ENCODE results near the gene PCGF2.
"Not testable (repeated sequence)": the region's sequence is repeated elsewhere in the genome, so short reads cannot be mapped to it uniquely, and the experiment has no call there.

PCGF2 gene

DNA sequence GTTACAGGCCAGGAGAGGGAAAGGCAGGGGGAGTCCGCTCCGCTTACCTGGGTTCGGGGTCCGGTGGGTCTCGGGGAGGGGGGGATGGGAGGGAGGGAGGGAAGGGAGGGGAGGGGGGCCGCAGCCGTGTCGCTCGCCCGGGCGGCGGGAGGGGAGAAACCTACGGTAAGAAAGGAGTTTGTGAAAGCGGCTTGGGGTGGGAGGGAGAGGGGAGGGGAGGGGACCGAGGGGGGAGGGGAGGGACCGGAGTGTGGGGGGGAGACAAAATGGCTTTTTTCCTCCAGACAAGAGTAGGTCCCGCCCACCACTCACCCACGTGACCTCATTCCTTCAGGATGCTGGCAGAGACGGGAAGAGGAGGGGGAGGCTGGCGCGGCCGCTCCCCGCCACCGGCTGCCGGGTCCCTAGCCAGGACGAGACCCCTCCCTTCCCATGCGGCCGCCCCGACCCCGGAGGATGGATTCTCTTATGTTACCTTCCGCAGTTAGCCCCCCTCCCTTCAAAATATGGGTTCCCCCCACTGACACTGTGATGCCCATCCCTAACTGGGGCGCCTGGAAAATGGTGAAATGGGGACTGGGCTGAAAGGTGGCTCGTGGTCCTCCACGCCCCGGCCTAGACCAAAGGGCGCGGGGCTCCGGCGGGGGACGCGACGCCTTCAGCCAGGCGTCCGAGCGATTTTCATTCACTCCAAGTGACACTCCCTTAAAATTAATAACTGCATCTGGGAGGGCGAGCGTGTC is at the start of gene PCGF2:
TSS of gene PCGF2 (minus strand) at position 188 of the 743 bp plus-strand sequence. CDS start 7,934 bp downstream, outside the sequence.
- DNase-seq (ENCODE audit: low read depth in 2 of 2), result no peak

DNA sequence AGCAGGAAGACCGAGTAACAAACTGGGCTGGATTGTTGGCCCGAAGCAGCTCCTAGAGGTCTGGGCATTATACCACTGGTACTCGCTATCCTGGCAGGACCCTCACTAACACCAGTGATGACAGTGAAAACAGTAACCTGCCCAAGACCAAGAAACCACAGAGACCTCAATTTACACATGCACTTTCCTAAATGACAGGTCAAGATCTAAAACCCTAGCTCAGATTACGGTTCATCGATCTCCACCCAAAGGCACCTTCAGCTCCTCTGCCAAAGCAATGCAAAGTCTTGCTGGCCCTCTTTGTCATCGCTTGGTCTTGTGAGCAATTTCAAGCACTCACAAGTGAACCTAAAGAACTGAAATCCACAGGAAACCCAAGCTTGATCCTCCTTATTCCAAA is 49.7 kb upstream of the PCGF2 start:
- no peak for DNase-seq (ENCODE audit: low read depth in 2 of 2)

DNA sequence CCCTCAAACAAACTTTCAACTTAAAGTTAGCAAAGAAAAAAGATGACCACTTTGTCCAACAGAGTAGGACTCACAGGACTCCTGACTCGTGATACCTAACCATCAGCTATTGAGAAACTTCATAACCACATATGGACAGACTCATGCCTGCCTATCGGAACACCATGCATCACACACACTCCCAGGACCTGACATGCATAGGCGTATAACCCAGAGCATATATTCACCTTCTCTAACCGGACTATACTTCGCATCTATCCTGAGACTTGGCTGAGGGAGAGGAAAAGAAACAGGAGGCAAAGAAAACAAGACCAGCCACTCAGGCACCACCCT is 49.0 kb upstream of the PCGF2 start:
- no peak for DNase-seq (ENCODE audit: low read depth in 2 of 2)

DNA sequence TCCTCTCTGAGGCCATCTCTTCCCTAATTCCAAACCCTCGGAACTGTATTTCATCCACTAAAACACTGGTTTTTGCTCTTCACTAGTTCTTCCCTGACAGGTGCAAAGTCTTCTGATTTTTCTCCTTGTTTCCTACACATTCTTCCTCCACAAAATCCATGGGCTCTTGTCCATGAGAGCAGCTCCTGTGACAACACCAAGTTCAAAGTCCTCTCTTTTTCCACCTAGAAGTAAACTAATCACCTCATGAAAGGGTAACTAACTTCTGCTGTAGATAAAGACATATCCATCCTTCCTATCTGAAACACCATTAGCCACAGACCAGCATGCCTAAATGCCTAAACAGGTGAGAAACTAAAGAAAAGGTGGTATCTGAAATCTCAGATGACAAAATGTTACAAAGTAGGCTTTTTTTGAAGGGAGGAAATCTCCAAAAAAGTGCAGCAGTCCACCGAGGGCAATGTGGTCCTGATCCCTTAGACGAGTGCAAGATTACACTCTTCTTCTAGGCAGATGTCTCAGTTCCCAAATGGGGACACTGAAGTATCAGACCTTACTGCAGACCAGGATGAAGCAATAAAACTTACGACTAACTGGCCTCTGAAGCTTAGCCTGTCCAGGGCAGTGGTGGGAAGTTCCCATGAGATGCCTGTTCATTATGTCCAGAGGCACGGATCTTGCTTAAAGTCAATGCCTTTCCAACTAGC is 48.5 kb upstream of the PCGF2 start:
- no peak for DNase-seq (ENCODE audit: low read depth in 2 of 2)

DNA sequence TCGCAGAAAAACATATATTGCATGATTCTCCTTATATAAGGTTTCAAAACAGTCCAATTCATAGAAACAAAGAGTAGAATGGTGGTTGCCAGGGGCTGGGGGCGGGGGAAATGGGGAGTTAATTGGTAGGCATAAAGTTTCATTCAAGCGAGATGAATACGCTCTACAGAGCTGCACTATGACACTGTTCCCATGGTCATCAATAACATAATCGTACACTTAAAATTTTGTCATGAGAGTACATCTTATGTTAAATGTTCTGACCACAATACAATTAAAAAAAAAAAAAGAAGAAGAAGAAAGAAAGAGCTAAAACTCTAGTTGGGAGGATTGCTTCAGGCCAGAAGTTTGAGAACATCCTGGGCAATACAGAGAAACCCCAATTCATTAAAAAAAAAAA is 46.1 kb upstream of the PCGF2 start:
- DNase-seq (ENCODE audit: low read depth in 2 of 2), result no peak

DNA sequence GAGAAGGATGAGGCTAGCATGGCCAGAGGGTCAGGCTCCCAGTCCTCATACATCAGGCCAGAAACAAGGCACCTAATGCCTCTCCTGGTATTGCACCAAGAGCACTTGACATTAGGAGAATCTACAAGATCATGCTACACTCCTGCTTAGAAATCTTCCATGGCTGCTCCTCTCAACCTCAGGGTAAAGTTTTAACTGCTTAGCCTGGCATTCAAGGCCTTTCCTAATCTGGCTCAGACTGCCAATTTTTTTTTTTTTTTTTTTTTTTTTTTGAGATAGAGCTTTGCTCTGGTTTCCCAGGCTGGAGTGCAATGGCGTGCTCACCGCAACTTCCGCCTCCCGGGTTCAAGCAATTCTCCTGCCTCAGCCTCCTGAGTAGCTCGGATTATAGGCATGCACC is 43.0 kb upstream of the PCGF2 start:
- DNase-seq (ENCODE audit: low read depth in 2 of 2), result no peak

DNA sequence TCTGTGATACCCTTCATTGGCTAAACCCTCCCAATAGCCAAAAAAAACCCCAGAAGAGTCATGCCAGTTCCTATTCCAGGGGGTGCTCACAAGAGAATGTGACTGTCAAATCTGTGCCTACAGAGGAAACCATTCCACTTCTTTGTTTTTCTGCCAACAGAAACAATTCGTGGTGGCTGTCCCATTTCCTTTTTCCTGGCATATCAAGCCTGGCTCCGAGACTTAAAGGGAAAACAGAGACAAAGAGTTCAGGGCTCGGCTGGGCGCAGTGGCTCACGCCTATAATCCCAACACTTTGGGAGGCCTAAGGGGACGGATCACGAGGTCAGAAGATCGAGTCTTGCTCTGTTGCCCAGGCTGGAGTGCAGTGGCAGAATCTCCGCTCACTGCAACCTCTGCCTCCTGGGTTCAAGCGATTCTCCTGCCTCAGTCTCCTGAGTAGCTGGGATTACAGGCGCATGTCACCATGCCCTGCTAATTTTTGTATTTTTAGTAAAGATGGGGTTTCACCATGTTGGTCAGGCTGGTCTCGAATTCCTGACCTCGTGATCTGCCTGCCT is 42.1 kb upstream of the PCGF2 start:
- not testable (repeated sequence) for DNase-seq (ENCODE audit: low read depth in 2 of 2)

DNA sequence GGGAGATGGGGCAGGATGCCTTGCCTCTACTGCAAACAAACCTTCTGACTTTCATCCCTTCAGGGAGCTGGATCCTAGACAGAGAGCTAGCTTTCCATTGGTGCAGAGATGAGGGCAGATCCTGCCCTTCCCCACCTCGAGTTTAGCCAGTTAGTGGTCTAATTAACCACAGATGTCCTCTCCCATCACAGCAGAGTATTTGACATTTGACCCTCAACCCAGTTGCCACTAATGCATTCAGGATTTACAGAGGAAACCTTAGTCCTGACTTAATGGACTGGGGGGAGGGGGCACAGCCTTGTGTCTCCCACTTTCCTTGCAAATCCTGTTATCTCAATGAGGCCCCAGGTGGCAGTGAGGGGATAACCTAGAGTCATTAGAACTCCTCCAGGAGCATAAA is 41.0 kb upstream of the PCGF2 start:
- DNase-seq (ENCODE audit: low read depth in 2 of 2), result no peak

DNA sequence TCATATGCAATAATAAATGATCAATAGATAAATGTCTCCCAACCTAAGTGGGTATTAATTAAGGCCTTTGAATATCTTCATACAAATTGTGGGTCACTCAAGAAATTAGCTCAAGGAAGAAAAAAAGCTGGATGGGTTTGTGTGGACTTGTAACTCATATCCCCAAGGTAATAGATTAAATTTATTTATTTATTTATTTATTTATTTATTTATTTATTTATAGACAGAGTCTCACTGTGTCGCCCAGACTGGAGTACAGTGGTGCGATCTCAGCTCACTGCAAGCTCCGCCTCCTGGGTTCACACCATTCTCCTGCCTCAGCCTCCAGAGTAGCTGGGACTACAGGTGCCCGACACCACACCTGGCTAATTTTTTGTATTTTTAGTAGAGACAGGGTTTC is 39.9 kb upstream of the PCGF2 start:
- DNase-seq (ENCODE audit: low read depth in 2 of 2), result not testable (repeated sequence)

DNA sequence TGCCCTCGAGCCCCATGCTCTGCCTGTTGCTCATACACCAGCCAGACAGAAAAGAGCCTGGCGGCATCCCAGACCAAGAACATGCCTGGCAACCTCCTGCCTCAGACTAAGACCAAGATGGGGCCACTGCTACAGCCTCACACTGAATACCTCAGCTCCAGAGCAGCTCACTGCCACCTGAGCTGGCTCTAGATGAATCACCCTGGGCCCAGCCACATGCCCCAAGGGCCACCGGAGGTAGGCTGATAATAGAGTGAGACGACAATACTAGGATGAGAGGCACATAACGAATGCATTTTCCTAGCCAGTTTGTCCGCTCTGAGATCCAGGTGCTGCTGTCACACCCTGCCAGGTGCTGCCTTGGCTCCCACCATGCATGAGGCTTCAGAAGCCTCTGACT is 38.2 kb upstream of the PCGF2 start:
- DNase-seq (ENCODE audit: low read depth in 2 of 2), result no peak

DNA sequence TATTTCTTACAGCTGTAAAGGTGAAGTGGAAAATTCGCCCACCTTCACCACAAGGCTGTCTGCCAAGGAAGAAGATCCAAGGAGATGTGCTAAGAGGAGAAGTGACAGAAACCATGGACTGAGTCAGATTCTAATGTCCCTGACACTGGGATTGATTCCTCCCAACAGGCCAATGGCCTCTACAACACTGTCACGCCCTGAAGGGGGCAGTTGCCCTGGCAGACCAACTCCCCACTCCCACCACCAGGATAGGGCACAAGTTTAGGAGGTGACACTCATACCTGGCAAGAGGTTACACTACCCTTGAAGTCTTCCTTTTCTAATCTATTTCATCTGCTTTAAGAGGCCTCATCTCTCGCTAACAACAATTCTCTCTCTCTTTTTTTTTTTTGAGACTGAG is 35.1 kb upstream of the PCGF2 start:
- DNase-seq (ENCODE audit: low read depth in 2 of 2), result no peak

DNA sequence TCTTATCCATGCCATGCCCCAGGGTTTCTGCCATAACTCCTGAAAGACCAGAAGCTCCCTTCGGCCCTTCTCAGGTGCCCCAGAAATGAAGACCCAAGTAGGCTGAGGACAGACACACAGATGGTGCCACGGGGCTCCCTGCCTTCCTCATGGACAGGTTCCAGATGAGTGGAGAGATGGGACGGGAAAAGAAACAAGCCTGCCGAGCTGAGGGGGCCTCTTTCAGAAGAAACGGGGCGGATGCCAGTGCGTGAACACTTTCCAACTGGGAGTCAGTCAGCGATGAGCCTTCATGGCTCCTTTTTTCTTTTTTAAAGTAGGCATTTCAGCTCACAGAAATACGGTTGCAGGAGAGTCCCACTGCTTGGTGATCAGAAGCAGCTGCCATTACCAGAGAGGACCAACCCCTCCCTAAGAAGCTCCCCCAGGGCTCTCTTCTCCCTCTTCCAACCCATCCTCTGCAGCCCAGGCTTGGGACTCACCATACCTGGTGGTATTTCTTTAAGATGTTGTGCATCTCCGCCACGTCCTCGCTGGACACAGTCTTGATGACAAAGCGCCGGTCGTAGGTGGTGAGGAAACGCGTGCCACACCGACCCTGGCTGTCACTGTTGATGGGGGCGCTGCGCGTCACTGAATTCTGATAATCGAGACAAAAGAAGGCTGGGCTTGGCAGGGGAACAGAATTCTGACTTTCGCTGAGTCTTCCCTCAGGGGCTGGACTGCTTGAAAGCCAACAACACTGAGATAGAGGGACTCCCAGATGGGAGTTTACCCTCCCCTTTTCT is 32.0 kb upstream of the PCGF2 start:
- no peak for DNase-seq (ENCODE audit: low read depth in 2 of 2)

DNA sequence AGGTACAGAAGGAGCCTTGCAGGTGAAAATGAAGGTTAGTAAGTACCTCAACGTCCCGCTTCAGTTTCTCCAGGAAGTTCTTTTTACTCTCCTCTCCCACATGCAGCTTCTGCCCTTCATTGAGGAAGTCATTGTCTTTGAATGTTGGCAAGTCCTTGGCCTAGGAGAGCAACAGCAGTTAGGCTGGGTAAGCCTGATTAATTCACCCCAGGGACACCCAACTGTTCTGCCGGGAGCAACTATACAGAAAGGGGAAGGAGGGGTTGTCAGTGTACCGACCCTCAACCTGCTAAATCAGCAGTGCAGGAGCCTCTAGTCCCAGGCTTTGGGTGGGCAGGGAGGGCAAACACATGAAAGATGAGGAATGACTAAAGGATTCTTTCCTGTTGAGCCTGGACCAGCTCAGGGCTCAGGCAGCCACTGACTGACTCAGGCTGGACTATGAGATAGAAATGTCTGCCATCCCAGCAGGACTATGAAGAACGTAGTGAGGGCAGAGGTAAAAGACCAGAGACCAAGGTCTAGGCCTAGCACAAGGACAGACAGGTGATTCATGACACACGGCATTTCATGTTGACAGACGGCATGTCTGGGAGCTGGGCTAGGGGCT is 29.6 kb upstream of the PCGF2 start:
- no peak for DNase-seq (ENCODE audit: low read depth in 2 of 2)

DNA sequence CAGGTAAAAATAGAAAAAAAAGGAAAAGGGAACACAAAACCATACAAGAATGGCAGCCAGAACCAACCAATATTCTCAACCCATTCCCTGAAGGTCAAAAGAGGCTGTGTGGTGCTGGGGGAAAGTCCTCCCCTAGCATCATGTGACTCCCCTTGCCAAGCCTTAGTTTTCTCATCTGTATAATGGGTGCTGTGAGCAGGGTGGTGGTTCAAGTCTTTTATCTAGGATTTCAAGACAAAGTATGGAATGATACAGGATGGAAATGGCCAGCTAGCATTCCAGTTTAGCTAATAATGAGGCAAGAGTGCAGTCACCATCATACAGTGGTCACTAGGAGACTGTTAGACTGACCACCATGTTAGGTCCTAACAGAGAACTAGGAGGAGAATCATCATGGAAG is 25.1 kb upstream of the PCGF2 start:
- no peak for DNase-seq (ENCODE audit: low read depth in 2 of 2)

DNA sequence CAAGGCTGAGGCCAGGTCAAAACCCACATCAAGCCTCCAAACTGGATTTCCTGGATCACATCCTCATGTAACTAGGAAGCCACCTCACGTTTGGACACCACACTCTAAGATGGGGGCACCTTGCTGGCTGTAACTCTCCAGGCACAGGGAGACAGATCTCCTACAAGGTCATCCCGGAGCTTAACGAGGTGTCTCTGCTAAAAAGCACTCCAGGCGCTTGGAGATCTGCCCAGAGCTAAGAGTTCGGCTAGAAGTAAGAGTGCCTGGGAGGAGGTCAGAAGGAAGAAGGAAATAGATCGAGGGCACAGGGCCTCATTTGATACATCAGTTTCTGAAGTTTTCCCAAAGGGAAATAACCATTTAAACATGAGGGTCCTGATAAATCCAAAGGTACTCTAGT is 20.3 kb upstream of the PCGF2 start:
- no peak for DNase-seq (ENCODE audit: low read depth in 2 of 2)

DNA sequence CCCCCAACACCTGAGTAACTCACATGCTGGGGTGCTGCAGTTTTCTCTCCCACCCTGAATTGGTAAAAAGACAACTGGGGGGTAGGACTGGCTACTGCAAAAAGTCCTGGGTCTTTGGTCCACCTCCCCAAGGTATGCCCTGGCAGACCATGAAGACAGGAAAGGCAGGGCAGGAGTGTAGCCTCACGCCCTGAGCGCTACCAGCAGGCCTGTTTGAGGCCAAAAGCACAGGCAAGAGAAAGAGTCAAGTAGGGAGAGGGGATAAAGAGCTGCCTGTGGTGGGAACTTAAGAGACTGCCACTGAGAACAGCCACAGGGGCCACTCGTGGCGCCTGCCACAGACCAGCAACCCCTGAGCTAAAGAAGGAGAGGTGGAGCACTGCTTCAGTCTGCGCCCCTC is 18.2 kb upstream of the PCGF2 start:
- no peak for DNase-seq (ENCODE audit: low read depth in 2 of 2)

DNA sequence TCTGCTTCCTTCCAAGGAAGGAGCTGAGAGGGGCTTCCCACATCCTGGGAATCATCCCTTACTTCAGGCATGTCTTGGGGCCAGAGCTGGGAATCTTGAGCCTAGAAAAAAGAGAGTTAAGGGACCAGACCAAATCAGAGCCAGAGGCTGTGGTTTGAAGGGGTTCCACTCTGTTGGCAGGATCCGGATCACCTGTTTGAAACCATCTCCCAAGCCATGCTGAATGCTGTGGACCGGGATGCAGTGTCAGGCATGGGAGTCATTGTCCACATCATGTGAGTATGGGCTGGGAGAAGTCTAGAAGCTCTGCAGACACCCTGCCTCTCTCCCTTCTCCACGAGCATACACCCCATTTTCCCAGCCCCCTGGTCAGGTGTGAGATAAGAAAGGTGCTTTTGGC is 14.1 kb upstream of the PCGF2 start:
- DNase-seq (ENCODE audit: low read depth in 2 of 2), result no peak

DNA sequence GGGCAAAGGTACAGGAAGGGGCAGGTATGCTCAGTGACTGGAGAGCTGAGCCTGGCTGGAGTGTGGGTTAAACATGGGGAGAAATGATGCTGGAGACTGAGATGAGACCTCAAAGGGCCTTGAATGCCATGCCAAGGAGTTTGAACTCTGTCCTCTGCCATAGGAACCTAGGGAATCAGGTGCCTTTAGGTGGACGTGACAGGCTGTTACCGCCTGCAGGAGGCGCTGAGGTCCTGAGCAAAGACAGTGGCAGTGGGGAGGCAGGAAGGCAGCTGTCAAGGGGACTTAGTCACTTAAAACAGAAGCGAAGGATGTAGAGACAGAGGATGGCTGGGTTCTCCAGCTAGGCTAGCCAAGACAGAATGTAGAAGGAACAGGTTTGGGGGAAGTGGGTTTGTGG is 13.5 kb upstream of the PCGF2 start:
- no peak for DNase-seq (ENCODE audit: low read depth in 2 of 2)

DNA sequence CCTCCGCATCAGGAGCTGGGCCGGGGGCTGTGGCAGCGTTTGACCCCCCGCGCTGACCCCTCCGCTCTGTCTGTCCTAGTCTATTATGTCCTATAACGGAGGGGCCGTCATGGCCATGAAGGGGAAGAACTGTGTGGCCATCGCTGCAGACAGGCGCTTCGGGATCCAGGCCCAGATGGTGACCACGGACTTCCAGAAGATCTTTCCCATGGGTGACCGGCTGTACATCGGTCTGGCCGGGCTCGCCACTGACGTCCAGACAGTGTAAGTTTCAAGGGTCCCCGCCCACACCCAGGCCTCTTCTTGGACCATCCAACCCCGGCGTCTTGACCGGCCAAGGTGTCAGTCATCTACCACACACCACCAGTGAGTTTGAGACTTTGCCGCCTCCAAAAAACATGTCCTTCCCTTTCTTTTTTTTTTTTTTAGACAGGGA is 5.0 kb upstream of the PCGF2 start:
- no peak for DNase-seq (ENCODE audit: low read depth in 2 of 2)

DNA sequence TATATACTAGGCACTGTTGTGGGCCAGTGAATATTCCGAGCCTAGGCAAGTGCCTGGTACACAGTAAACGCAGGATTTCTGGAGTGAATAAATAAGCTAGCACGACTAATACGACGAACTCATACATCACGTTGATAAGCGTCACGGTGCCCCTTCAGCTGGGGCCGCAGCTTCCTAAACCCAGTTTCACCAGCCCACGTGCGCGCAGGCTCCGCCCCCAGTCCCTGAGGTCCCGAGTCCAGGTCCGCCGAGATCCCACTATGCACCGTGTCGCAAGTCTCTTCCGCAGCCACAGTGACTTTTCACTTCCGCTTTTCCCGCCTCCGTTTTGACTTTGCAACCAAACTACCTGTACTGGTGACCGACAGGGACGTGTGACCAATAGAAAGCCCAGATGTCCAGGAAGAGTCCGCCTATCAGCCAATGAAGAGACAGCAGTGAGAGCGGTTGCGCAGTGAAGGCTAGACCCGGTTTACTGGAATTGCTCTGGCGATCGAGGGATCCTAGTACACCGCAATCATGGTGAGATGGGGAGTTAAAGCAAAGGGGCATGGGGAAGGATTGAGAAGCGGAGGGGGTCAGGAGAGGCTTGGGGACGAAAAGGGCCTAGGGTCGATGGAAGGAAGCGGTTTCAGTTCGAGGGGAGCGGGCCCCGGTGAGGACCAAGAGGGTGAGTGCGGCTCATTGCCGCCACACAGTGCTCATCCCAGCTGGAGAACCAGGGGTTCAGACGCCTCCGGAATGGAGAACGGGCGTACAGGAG is 4.4 kb upstream of the PCGF2 start, which contains the start of gene PSMB3:
TSS of gene PSMB3 (plus strand) at position 434 of the 763 bp plus-strand sequence. CDS start at position 520, 86 bp downstream.
- DNase-seq (ENCODE audit: low read depth in 2 of 2), result peak; percentile 84 to 89

DNA sequence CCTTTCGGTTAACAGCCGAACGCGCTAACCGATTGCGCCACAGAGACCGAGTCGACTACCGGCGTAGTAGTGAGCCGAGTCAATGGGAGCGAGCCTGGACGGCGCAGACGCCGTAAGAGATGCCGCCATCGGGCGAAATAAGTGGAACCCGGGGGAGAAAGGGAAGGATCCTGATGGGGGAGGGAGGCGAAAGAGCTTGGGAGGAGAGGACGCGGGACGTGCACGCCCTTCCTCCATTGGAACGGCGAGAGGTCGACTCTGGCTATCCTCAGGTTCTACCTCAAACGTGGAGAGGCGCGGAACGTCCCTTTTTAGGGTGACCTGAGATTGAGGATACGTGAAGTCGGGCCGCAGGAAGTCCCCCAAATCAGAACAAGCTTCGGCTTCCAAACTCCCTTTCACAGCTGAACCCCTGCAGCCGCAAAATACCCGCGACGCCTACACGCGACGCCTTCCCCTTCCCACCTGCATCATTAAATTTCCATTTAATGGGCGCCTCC is 3.7 kb upstream of the PCGF2 start:
- DNase-seq (ENCODE audit: low read depth in 2 of 2), result peak; percentile 71 to 77

All from stimulated activated CD8-positive, alpha-beta memory T cell treated with anti-CD3 and anti-CD28 coated beads, Interleukin-7, amount 100 ng/mL, for 1 hour (primary cell).